Natural killer cell (primary cell): ENCODE results near the gene CNKSR3. TPM values are rescaled to one million over a fixed set of nuclear protein-coding genes. Genes with fewer than 3 reads are reported as not detected.

Experiments
- ATAC-seq, 3 donors: fragments of 150-1000 bp in 2 of 3; fragments of 200-7000 bp in 1 of 3; cut with Tn5 transposase; 1 replicate in 1 of 3; 2 replicates in 2 of 3; pipeline ENCODE4 v1.10.0; 2021; ENCODE audit warnings: mild to moderate bottlenecking in 2 of 3, moderate library complexity in 2 of 3
- DNase-seq, 2 donors: peaks; one replicate each; pipeline versions ENCODE4 v3.0.0 to v3.0.0-alpha.2; 2013 to 2021; ENCODE audit warnings: mixed read lengths in 1 of 2
- H3K27ac ChIP-seq: one replicate; pipeline ENCODE4 v1.5.1; 2013; ENCODE audit warnings: mild to moderate bottlenecking, low read length
- H3K27me3 ChIP-seq: one replicate; pipeline ENCODE4 v1.6.1; 2013; ENCODE audit warnings: low read length; ENCODE audit not compliant: control insufficient read depth, insufficient read depth
- H3K36me3 ChIP-seq: one replicate; pipeline ENCODE4 v1.6.1; 2013; ENCODE audit warnings: low read length; ENCODE audit not compliant: control insufficient read depth, insufficient read depth
- H3K4me1 ChIP-seq: one replicate; pipeline ENCODE4 v1.6.1; 2013; ENCODE audit warnings: low read length; ENCODE audit not compliant: control insufficient read depth, insufficient read depth
- H3K4me3 ChIP-seq: one replicate; pipeline ENCODE4 v1.5.1; 2013; ENCODE audit warnings: low read length
- H3K9me3 ChIP-seq: one replicate; pipeline ENCODE4 v1.6.1; 2013; ENCODE audit warnings: low read length; ENCODE audit not compliant: control insufficient read depth, insufficient read depth
- H3K27ac Mint-ChIP-seq, 2 donors: one replicate each; pipeline ENCODE4 v1.8.0; 2022; ENCODE audit warnings: mild to moderate bottlenecking in 2 of 2, mixed read lengths in 2 of 2, moderate library complexity in 1 of 2
- H3K27me3 Mint-ChIP-seq, 2 donors: one replicate each; pipeline ENCODE4 v1.8.0; 2022; ENCODE audit warnings: low read depth in 2 of 2, mixed read lengths in 2 of 2
- H3K36me3 Mint-ChIP-seq: one replicate; pipeline ENCODE4 v1.8.0; 2022; ENCODE audit warnings: mixed read lengths
- H3K4me1 Mint-ChIP-seq, 2 donors: one replicate each; pipeline ENCODE4 v1.8.0; 2022; ENCODE audit warnings: mixed read lengths in 2 of 2
- H3K4me3 Mint-ChIP-seq: one replicate; pipeline ENCODE4 v1.8.0; 2022; ENCODE audit warnings: mild to moderate bottlenecking, moderate library complexity, mixed read lengths
- H3K9me3 Mint-ChIP-seq, 2 donors: one replicate each; pipeline ENCODE4 v1.8.0; 2022; ENCODE audit warnings: mixed read lengths in 2 of 2
- CTCF ChIP-seq: fragments of 200-600 bp; IDR thresholded peaks from one replicate; pipeline ENCODE4 v1.8.0; 2022; ENCODE audit warnings: antibody characterized with exemption
- WGBS: methylation state at CpG from one replicate; pipeline ENCODE4 v1.1.7; 2013; ENCODE audit warnings: missing lambda C conversion rate; ENCODE audit not compliant: insufficient coverage; 5-methylcytosine and 5-hydroxymethylcytosine counted together
- intact Hi-C: fragments of 100-400 bp; cut with micrococcal nuclease; formaldehyde crosslinking; loops from one replicate; pipeline ENCODE4 v1.14.2; 2022
- total RNA-seq, 4 donors: library from RNA; stranded (reverse); fragments of 120-200 nt in 1 of 4; gene quantifications; one replicate each; pipeline versions ENCODE4 v1.2.3 to v1.2.4, GENCODE V29; 2013 to 2022

Gene CNKSR3
- total RNA-seq, 3 donors from 2014 or later (not counting 1 experiment from before 2014, with no cell fraction given): 0.18 TPM; not detected in 2

GRCh38 chr6:154395878-154396277 lies 114.6 kb downstream of the CNKSR3 start:
- ATAC-seq: no peak
- intact Hi-C loops: no loop called here
- H3K27me3 Mint-ChIP-seq: peaks cover 0 to 7% of the 10 kb centered on the region in 2 donors

GRCh38 chr6:154395316-154395715 lies 115.2 kb downstream of the CNKSR3 start:
- Histone ChIP-seq H3K27ac (no peak overlapping the region), H3K4me3 (no peak overlapping the region), H3K36me3 (no peaks in the 10 kb centered on the region), H3K27me3 (no peaks in the 10 kb centered on the region), H3K4me1 (no peaks in the 10 kb centered on the region), H3K9me3 (no peaks in the 10 kb centered on the region)
- ATAC-seq (no peak), DNase-seq (no peak)
- no peak overlapping the region for H3K4me3 Mint-ChIP-seq
- no peaks in the 10 kb centered on the region for H3K36me3 Mint-ChIP-seq
- H3K27me3 Mint-ChIP-seq: peaks cover 0 to 7% of the 10 kb centered on the region in 2 donors
- H3K9me3 Mint-ChIP-seq: no peaks in the 10 kb centered on the region
- no peak for TF ChIP-seq CTCF
- intact Hi-C loops: no loop called here
- H3K27ac Mint-ChIP-seq: no peak overlapping the region
- H3K4me1 Mint-ChIP-seq: no peaks in the 10 kb centered on the region

More at GRCh38 chr6:154395878-154396277, 114.6 kb downstream of the CNKSR3 start:
- no peaks in the 10 kb centered on the region for H3K36me3 ChIP-seq
- H3K4me3 Mint-ChIP-seq: no peak overlapping the region
- no peaks in the 10 kb centered on the region for H3K9me3 ChIP-seq
- no peak for TF ChIP-seq CTCF
- no peaks in the 10 kb centered on the region for H3K36me3 Mint-ChIP-seq
- no peak for DNase-seq
- no peaks in the 10 kb centered on the region for H3K9me3 Mint-ChIP-seq
- WGBS: 94% methylated on average over 6 of the region's 6 CpGs
- H3K27ac Mint-ChIP-seq: no peak overlapping the region
- H3K4me1 ChIP-seq: no peaks in the 10 kb centered on the region
- no peaks in the 10 kb centered on the region for H3K4me1 Mint-ChIP-seq
- no peaks in the 10 kb centered on the region for H3K27me3 ChIP-seq
- H3K4me3 ChIP-seq: no peak overlapping the region
- H3K27ac ChIP-seq: no peak overlapping the region

- H3K36me3 Mint-ChIP-seq: no peaks in the 10 kb centered on the region
- Histone ChIP-seq H3K36me3 (no peaks in the 10 kb centered on the region), H3K27me3 (no peaks in the 10 kb centered on the region), H3K27ac (no peak overlapping the region), H3K9me3 (no peaks in the 10 kb centered on the region), H3K4me3 (no peak overlapping the region), H3K4me1 (no peaks in the 10 kb centered on the region)
- no peaks in the 10 kb centered on the region for H3K9me3 Mint-ChIP-seq
- 94% methylated on average over 1 of the region's 3 CpGs for WGBS
- H3K27ac Mint-ChIP-seq: no peak overlapping the region
- ATAC-seq (no peak), DNase-seq (no peak)
- H3K4me1 Mint-ChIP-seq: no peaks in the 10 kb centered on the region
- no peak overlapping the region for H3K4me3 Mint-ChIP-seq
- intact Hi-C loops: no loop called here
- H3K27me3 Mint-ChIP-seq: peaks cover 1 to 7% of the 10 kb centered on the region in 2 donors
- TF ChIP-seq CTCF: no peak
Measured at GRCh38 chr6:154394571-154394970, 115.9 kb downstream of the CNKSR3 start.

- Mint-ChIP-seq H3K9me3 (no peaks in the 10 kb centered on the region), H3K27me3 (peaks cover 9 to 16% of the 10 kb centered on the region in 2 donors), H3K4me1 (no peaks in the 10 kb centered on the region), H3K27ac (no peak overlapping the region), H3K36me3 (no peaks in the 10 kb centered on the region), H3K4me3 (no peak overlapping the region)
- 72% methylated on average over 1 of the region's 1 CpG for WGBS
- DNase-seq (no peak), ATAC-seq (no peak)
- Histone ChIP-seq H3K4me3 (no peak overlapping the region), H3K27me3 (no peaks in the 10 kb centered on the region), H3K27ac (no peak overlapping the region), H3K36me3 (no peaks in the 10 kb centered on the region), H3K9me3 (no peaks in the 10 kb centered on the region), H3K4me1 (no peaks in the 10 kb centered on the region)
- intact Hi-C loops: no loop called here
- no peak for TF ChIP-seq CTCF
Measured at GRCh38 chr6:154390034-154390433, 120.5 kb downstream of the CNKSR3 start.
